NB4 (cell line): ENCODE data around the gene ZNF227.
"Not testable (repeated sequence)": the region's sequence is repeated elsewhere in the genome, so short reads cannot be mapped to it uniquely, and the experiment has no call there.

Experiments used
- POLR2A ChIP-seq: IDR thresholded peaks from 2 replicates; pipeline ENCODE4 v1.6.1; 2011; ENCODE audit warnings: mild to moderate bottlenecking; ENCODE audit not compliant: insufficient read length; ENCODE audit errors: extremely low read depth
- TF ChIP-seq, protein P1 (sequence below): IDR thresholded peaks from one replicate; pipeline ENCODE4 v1.5.1; 2012; ENCODE audit warnings: low read depth, low read length

GRCh38 chr19:44203877-44204276 lies 8.5 kb upstream of the ZNF227 start:
- not testable (repeated sequence) for TF ChIP-seq POLR2A
- TF ChIP-seq, protein P1, sequence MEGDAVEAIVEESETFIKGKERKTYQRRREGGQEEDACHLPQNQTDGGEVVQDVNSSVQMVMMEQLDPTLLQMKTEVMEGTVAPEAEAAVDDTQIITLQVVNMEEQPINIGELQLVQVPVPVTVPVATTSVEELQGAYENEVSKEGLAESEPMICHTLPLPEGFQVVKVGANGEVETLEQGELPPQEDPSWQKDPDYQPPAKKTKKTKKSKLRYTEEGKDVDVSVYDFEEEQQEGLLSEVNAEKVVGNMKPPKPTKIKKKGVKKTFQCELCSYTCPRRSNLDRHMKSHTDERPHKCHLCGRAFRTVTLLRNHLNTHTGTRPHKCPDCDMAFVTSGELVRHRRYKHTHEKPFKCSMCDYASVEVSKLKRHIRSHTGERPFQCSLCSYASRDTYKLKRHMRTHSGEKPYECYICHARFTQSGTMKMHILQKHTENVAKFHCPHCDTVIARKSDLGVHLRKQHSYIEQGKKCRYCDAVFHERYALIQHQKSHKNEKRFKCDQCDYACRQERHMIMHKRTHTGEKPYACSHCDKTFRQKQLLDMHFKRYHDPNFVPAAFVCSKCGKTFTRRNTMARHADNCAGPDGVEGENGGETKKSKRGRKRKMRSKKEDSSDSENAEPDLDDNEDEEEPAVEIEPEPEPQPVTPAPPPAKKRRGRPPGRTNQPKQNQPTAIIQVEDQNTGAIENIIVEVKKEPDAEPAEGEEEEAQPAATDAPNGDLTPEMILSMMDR = not testable (repeated sequence)
